Neural cell (in vitro differentiated cells): Measurements from ENCODE around the gene TMC6.

Experiments
- CTCF ChIP-seq: fragments of 450-650 bp; IDR thresholded peaks from 2 replicates; pipeline ENCODE4 v1.5.1; 2014; ENCODE audit warnings: antibody characterized with exemption, mild to moderate bottlenecking, moderate library complexity; ENCODE audit not compliant: poor library complexity, severe bottlenecking
- EZH2 ChIP-seq: fragments of 200-600, 300-800 bp; shearing (Covaris generic), sonication (generic); IDR thresholded peaks from 2 replicates; pipeline ENCODE4 v1.6.1; 2014; ENCODE audit warnings: antibody characterized with exemption, low read length, borderline replicate concordance, mild to moderate bottlenecking; ENCODE audit not compliant: insufficient read depth, poor library complexity, severe bottlenecking
- POLR2AphosphoS5 ChIP-seq: IDR thresholded peaks from 2 replicates; pipeline ENCODE4 v1.6.1; 2012
- RAD21 ChIP-seq: fragments of 450-650 bp; conservative IDR thresholded peaks from 2 replicates; pipeline ENCODE4 v1.6.1; 2014; ENCODE audit warnings: antibody characterized with exemption, mild to moderate bottlenecking, moderate library complexity
- TAF1 ChIP-seq: IDR thresholded peaks from 2 replicates; pipeline ENCODE4 v1.6.1; 2012; ENCODE audit warnings: low read depth
- TF ChIP-seq, protein P1 (sequence below): IDR thresholded peaks from 2 replicates; pipeline ENCODE4 v1.6.1; 2012; ENCODE audit warnings: borderline replicate concordance

DNA sequence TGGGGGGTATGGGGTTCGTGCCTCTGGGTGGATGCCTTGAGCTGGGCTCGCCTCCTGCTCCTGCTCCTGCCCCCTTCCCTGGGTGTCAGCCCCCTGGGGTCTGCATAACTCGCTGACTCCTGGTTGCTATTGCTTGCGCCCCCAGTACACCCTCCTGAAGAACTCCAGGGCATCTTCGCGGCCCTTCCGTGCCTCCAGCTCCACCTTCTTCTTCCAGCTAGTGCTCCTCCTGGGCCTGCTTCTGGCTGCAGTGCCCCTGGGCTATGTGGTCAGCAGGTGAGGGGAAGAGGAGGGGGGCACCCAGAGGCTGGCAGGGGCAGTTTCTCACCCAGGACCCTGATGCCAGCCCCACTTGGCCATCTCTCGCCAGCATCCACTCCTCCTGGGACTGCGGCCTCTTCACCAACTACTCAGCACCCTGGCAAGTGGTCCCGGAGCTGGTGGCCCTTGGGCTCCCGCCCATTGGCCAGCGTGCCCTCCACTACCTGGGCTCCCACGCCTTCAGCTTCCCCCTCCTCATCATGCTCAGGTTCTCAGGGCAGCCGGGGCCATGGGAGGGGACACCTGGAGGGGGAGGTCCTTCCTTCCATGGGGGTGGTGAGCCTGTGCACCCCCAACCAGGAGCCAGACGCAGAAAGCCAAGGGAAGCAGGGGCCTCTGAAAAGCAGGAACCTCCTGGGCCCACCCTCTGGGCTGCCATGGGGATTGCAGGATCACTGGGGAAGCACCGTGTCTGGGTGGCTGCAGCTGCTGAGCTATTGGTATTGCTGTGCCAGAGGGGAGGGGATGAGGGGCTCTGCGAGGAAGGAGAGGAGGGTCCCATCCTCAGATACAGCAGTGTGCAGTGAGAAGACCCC lies 9.9 kb upstream of the TMC6 start:
- TF ChIP-seq CTCF, result no peak
- TF ChIP-seq TAF1, result no peak
- no peak for TF ChIP-seq POLR2AphosphoS5
- TF ChIP-seq, protein P1, sequence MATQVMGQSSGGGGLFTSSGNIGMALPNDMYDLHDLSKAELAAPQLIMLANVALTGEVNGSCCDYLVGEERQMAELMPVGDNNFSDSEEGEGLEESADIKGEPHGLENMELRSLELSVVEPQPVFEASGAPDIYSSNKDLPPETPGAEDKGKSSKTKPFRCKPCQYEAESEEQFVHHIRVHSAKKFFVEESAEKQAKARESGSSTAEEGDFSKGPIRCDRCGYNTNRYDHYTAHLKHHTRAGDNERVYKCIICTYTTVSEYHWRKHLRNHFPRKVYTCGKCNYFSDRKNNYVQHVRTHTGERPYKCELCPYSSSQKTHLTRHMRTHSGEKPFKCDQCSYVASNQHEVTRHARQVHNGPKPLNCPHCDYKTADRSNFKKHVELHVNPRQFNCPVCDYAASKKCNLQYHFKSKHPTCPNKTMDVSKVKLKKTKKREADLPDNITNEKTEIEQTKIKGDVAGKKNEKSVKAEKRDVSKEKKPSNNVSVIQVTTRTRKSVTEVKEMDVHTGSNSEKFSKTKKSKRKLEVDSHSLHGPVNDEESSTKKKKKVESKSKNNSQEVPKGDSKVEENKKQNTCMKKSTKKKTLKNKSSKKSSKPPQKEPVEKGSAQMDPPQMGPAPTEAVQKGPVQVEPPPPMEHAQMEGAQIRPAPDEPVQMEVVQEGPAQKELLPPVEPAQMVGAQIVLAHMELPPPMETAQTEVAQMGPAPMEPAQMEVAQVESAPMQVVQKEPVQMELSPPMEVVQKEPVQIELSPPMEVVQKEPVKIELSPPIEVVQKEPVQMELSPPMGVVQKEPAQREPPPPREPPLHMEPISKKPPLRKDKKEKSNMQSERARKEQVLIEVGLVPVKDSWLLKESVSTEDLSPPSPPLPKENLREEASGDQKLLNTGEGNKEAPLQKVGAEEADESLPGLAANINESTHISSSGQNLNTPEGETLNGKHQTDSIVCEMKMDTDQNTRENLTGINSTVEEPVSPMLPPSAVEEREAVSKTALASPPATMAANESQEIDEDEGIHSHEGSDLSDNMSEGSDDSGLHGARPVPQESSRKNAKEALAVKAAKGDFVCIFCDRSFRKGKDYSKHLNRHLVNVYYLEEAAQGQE, result no peak
- TF ChIP-seq RAD21, result no peak
- TF ChIP-seq EZH2, result no peak
